OCI-LY7 (cell line): ENCODE measurements around the gene FMN1. TPM values are rescaled to one million over a fixed set of nuclear protein-coding genes. Genes with fewer than 3 reads are reported as not detected.

ENCODE experiments used
- BruUV-seq: library from RNA; stranded (reverse); fragments of 400-500 nt; replicated peaks from 2 replicates; lab custom pipeline; 2021; lab: Mats Ljungman, UMichigan
- CTCF ChIA-PET: fragments of 300-600 bp; sonication (Branson Sonifier 250); formaldehyde crosslinking; loops from one replicate; lab custom pipeline; 2022; ENCODE audit warnings: antibody characterized with exemption; ENCODE audit not compliant: unreplicated experiment; lab: Charles Lee
- POLR2A ChIA-PET: fragments of 300-600 bp; sonication (Branson Sonifier 250); formaldehyde crosslinking; loops from one replicate; lab custom pipeline; 2022; ENCODE audit warnings: antibody characterized with exemption; lab: Charles Lee
- DNase-seq: peaks from one replicate; pipeline ENCODE4 v3.0.0-alpha.2; 2015; ENCODE audit warnings: low spot score
- H2AFZ ChIP-seq: fragments of 200-600 bp; sonication (generic), shearing (Covaris generic); 2 replicates; pipeline ENCODE4 v1.6.1; 2014; ENCODE audit warnings: mild to moderate bottlenecking, antibody characterized with exemption, low read length, moderate library complexity
- H3K27ac ChIP-seq: fragments of 200-600 bp; sonication (generic); 2 replicates; pipeline ENCODE4 v1.5.1; 2014; ENCODE audit warnings: mixed run types, low read depth, mild to moderate bottlenecking, moderate library complexity, low read length, inconsistent platforms; ENCODE audit not compliant: poor library complexity, severe bottlenecking
- H3K36me3 ChIP-seq: fragments of 200-600 bp; sonication (generic); 2 replicates; pipeline ENCODE4 v1.6.1; 2014; ENCODE audit warnings: mild to moderate bottlenecking, antibody characterized with exemption, low read length, moderate library complexity, mixed read lengths; ENCODE audit not compliant: insufficient read depth
- H3K4me1 ChIP-seq: fragments of 200-600 bp; sonication (generic); 2 replicates; pipeline ENCODE4 v1.5.1; 2014; ENCODE audit warnings: mild to moderate bottlenecking, low read length; ENCODE audit not compliant: insufficient read depth, poor library complexity, severe bottlenecking
- H3K4me2 ChIP-seq: fragments of 200-600 bp; sonication (generic); 2 replicates; pipeline ENCODE4 v1.6.1; 2014; ENCODE audit warnings: mild to moderate bottlenecking, low read length
- H3K4me3 ChIP-seq: fragments of 200-600 bp; sonication (generic); 2 replicates; pipeline ENCODE4 v1.5.1; 2014; ENCODE audit warnings: mild to moderate bottlenecking, low read depth, low read length; ENCODE audit not compliant: poor library complexity, severe bottlenecking
- H3K79me2 ChIP-seq: fragments of 200-600 bp; sonication (generic); 2 replicates; pipeline ENCODE4 v1.6.1; 2016; ENCODE audit warnings: low read depth, mild to moderate bottlenecking, low read length, moderate library complexity, mixed read lengths; ENCODE audit not compliant: insufficient read depth
- H3K9me2 ChIP-seq: fragments of 200-600 bp; sonication (generic); 2 replicates; pipeline ENCODE4 v1.6.1; 2016; ENCODE audit warnings: mild to moderate bottlenecking, low read length, mixed read lengths; ENCODE audit not compliant: insufficient read depth
- H3K9me3 ChIP-seq: fragments of 200-600 bp; sonication (generic); 2 replicates; pipeline ENCODE4 v1.6.1; 2014; ENCODE audit warnings: mild to moderate bottlenecking, mixed run types, low read length, mixed read lengths
- H4K20me1 ChIP-seq: fragments of 200-600 bp; sonication (generic); 2 replicates; pipeline ENCODE4 v1.6.1; 2014; ENCODE audit warnings: mild to moderate bottlenecking, antibody characterized with exemption, low read length, moderate library complexity, mixed read lengths; ENCODE audit not compliant: insufficient read depth
- EZH2phosphoT487 ChIP-seq: fragments of 200-600 bp; sonication (generic); IDR thresholded peaks from 2 replicates; pipeline ENCODE4 v1.6.1; 2018; ENCODE audit warnings: low read depth, borderline replicate concordance, mild to moderate bottlenecking, mixed run types, antibody characterized with exemption, low read length, moderate library complexity, mixed read lengths
- intact Hi-C: fragments of 100-400 bp; cut with micrococcal nuclease; formaldehyde crosslinking; loops from one replicate; pipeline ENCODE4 v1.10.0; 2022; ENCODE audit not compliant: unreplicated experiment
- total RNA-seq, 2 experiments: library from RNA; depleted of rRNA in 1 of 2; stranded (reverse); fragments of >200 nt in 1 of 2; shearing (Covaris generic) in 1 of 2; gene quantifications; 2 replicates each; pipeline ENCODE4 v1.2.3, GENCODE V29; 2014 to 2022
- TF ChIP-seq, protein P1 (sequence below): fragments of 200-600 bp; sonication (generic); conservative IDR thresholded peaks from 2 replicates; pipeline ENCODE4 v1.5.1; 2014; ENCODE audit warnings: mild to moderate bottlenecking, antibody characterized with exemption, low read length, moderate library complexity, mixed read lengths

Gene FMN1
- total RNA-seq, 2 experiments from 2014 or later: 3.2 to 4.2 TPM

GRCh38 chr15:33201491-33202231, 7.1 kb upstream of the FMN1 start:
- H3K36me3 ChIP-seq: no peaks in the 10 kb centered on the region
- H3K4me3 ChIP-seq: peak overlapping the region; percentile 13
- peaks cover 23% of the 10 kb centered on the region for H3K4me1 ChIP-seq
- H3K9me3 ChIP-seq: no peaks in the 10 kb centered on the region
- no peaks in the 10 kb centered on the region for H3K79me2 ChIP-seq
- ChIA-PET POLR2A (interaction anchor here (0.7 to 2.9 kb wide), 5 partner anchors 10 to 63 kb away, joined by 3 to 10 read pairs (median 4); no protein-coding TSS in a partner anchor), CTCF (interaction anchor here (1.0 kb wide), 1 partner anchor 81 kb away, joined by 4 read pairs; no protein-coding TSS in a partner anchor)
- BruUV-seq: no TSS peak
- DNase-seq: peak; percentile 50
- no peak overlapping the region for H3K27ac ChIP-seq
- TF ChIP-seq EZH2phosphoT487: no peak
- TF ChIP-seq, protein P1, sequence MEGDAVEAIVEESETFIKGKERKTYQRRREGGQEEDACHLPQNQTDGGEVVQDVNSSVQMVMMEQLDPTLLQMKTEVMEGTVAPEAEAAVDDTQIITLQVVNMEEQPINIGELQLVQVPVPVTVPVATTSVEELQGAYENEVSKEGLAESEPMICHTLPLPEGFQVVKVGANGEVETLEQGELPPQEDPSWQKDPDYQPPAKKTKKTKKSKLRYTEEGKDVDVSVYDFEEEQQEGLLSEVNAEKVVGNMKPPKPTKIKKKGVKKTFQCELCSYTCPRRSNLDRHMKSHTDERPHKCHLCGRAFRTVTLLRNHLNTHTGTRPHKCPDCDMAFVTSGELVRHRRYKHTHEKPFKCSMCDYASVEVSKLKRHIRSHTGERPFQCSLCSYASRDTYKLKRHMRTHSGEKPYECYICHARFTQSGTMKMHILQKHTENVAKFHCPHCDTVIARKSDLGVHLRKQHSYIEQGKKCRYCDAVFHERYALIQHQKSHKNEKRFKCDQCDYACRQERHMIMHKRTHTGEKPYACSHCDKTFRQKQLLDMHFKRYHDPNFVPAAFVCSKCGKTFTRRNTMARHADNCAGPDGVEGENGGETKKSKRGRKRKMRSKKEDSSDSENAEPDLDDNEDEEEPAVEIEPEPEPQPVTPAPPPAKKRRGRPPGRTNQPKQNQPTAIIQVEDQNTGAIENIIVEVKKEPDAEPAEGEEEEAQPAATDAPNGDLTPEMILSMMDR: peak; percentile 58
- intact Hi-C loops: no loop called here
- peak overlapping the region; percentile 34; the same call in 1 of the 2 replicates for H2AFZ ChIP-seq
- H4K20me1 ChIP-seq: no peaks in the 10 kb centered on the region
- no peaks in the 10 kb centered on the region for H3K9me2 ChIP-seq
- peak overlapping the region; percentile 58 for H3K4me2 ChIP-seq

DNA sequence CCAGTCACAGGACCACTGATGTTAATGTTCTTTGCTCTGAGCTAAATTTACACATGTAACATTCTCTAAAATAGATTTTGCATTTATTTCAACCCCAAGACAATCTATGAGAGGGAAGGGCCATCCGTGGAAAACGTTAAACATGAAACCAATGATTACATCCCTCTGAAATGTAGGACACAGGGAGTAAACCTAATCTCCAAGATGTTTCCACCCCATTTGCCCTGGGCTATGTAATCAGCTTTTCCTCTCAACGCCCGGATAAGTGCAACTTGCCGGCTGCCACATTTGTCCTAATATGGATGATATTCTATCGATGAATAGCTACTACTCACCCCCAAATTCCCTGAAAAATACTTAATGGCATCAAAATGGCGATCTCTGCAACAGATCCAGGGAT, 6.4 kb upstream of the FMN1 start:
- intact Hi-C loops: no loop called here
- ChIA-PET CTCF (no interaction called here), POLR2A (interaction anchor here (0.6 to 2.9 kb wide), 4 partner anchors 9 to 1741 kb away, joined by 4 to 10 read pairs (median 4); no protein-coding TSS in a partner anchor)
- Histone ChIP-seq H3K4me3 (no peak overlapping the region), H3K4me2 (peak overlapping the region; percentile 58), H3K9me3 (no peaks in the 10 kb centered on the region), H3K9me2 (no peaks in the 10 kb centered on the region), H2AFZ (no peak overlapping the region), H4K20me1 (no peaks in the 10 kb centered on the region), H3K36me3 (no peaks in the 10 kb centered on the region), H3K79me2 (no peaks in the 10 kb centered on the region), H3K4me1 (peaks cover 23% of the 10 kb centered on the region), H3K27ac (no peak overlapping the region)
- no peak for DNase-seq
- TF ChIP-seq, protein P1: no peak
- no peak for TF ChIP-seq EZH2phosphoT487
- no TSS peak for BruUV-seq

- Histone ChIP-seq H4K20me1 (no peaks in the 10 kb centered on the region), H3K4me1 (peaks cover 24% of the 10 kb centered on the region), H3K4me3 (no peak overlapping the region), H2AFZ (no peak overlapping the region), H3K36me3 (no peaks in the 10 kb centered on the region), H3K79me2 (no peaks in the 10 kb centered on the region), H3K4me2 (no peak overlapping the region), H3K27ac (no peak overlapping the region), H3K9me3 (no peaks in the 10 kb centered on the region), H3K9me2 (no peaks in the 10 kb centered on the region)
- ChIA-PET CTCF (no interaction called here), POLR2A (interaction anchor here (0.5 to 2.9 kb wide), 4 partner anchors 9 to 1021 kb away, joined by 3 to 10 read pairs (median 4); no protein-coding TSS in a partner anchor)
- TF ChIP-seq EZH2phosphoT487: no peak
- TF ChIP-seq, protein P1: no peak
- BruUV-seq: no TSS peak
- intact Hi-C loops: no loop called here
- no peak for DNase-seq
Observed at GRCh38 chr15:33200444-33200843, 5.9 kb upstream of the FMN1 start.
